HepG2 (cell line): ENCODE results near the gene HSD3B7. TPM values are rescaled to one million over a fixed set of nuclear protein-coding genes. Genes with fewer than 3 reads are reported as not detected.

Source experiments
- ATM ChIP-seq: fragments of 450-650 bp; IDR thresholded peaks from 2 replicates; pipeline ENCODE4 v1.7.1; 2017; ENCODE audit warnings: mild to moderate bottlenecking, borderline replicate concordance
- BCLAF1 ChIP-seq: fragments of 450-650 bp; IDR thresholded peaks from 2 replicates; pipeline ENCODE4 v1.6.1; 2017; ENCODE audit warnings: mild to moderate bottlenecking
- DBP ChIP-seq: sonication (generic); formaldehyde crosslinking; IDR thresholded peaks from 2 replicates; pipeline ENCODE4 v1.4.0; 2020; ENCODE audit warnings: missing genetic modification reagents; ENCODE audit errors: not compliant biosample characterization
- DRAP1 ChIP-seq: IDR thresholded peaks from 2 replicates; pipeline ENCODE4 v1.6.1; 2016; ENCODE audit warnings: missing genetic modification reagents, missing compliant biosample characterization
- FOXA3 ChIP-seq: IDR thresholded peaks from 2 replicates; pipeline ENCODE4 v1.6.1; 2016; ENCODE audit warnings: missing genetic modification reagents, missing compliant biosample characterization
- FOXK2 ChIP-seq: fragments of 450-650 bp; IDR thresholded peaks from 2 replicates; pipeline ENCODE4 v1.6.1; 2016
- HBP1 ChIP-seq: IDR thresholded peaks from 2 replicates; pipeline ENCODE4 v1.6.1; 2016; ENCODE audit warnings: low read depth, control low read depth
- IRF2 ChIP-seq: IDR thresholded peaks from 2 replicates; pipeline ENCODE4 v1.6.1; 2018; ENCODE audit warnings: missing genetic modification reagents, missing compliant biosample characterization
- KLF11 ChIP-seq: IDR thresholded peaks from 2 replicates; pipeline ENCODE4 v1.6.1; 2016; ENCODE audit warnings: missing compliant biosample characterization
- RARG ChIP-seq: sonication (generic); formaldehyde crosslinking; IDR thresholded peaks from 2 replicates; pipeline ENCODE4 v1.4.0; 2020; ENCODE audit warnings: low read depth, mild to moderate bottlenecking, missing genetic modification reagents
- SAP130 ChIP-seq: IDR thresholded peaks from 2 replicates; pipeline ENCODE4 v1.6.1; 2016; ENCODE audit warnings: low read depth
- SOX13 ChIP-seq, 3 experiments: fragments of 450-650 bp in 1 of 3; sonication (generic) in 1 of 3; formaldehyde crosslinking in 1 of 3; IDR thresholded peaks in 2 of 3; conservative IDR thresholded peaks in 1 of 3; 2 replicates each; pipeline versions ENCODE4 v1.5.0 to v1.6.1; 2016 to 2020; ENCODE audit warnings: antibody characterized with exemption in 1 of 3, mild to moderate bottlenecking in 1 of 3, missing compliant biosample characterization in 1 of 3, missing genetic modification reagents in 1 of 3, moderate library complexity in 1 of 3
- SPEN ChIP-seq: sonication (generic); formaldehyde crosslinking; IDR thresholded peaks from 2 replicates; pipeline ENCODE4 v1.5.1; 2020; ENCODE audit warnings: low read depth, mild to moderate bottlenecking, missing genetic modification reagents
- TFDP1 ChIP-seq: IDR thresholded peaks from 2 replicates; pipeline ENCODE4 v1.6.1; 2016; ENCODE audit warnings: missing compliant biosample characterization, missing genetic modification reagents, borderline replicate concordance
- ZBTB34 ChIP-seq: sonication (generic); formaldehyde crosslinking; IDR thresholded peaks from 2 replicates; pipeline ENCODE4 v1.8.0; 2022; ENCODE audit warnings: mild to moderate bottlenecking, missing genetic modification reagents
- ZMYM3 ChIP-seq: sonication (generic); formaldehyde crosslinking; IDR thresholded peaks from 2 replicates; pipeline ENCODE4 v1.5.1; 2020; ENCODE audit warnings: mild to moderate bottlenecking, missing genetic modification reagents
- ZNF121 ChIP-seq: sonication (generic); formaldehyde crosslinking; IDR thresholded peaks from 2 replicates; pipeline ENCODE4 v1.5.0; 2020; ENCODE audit warnings: mild to moderate bottlenecking, missing genetic modification reagents
- ZNF383 ChIP-seq: sonication (generic); formaldehyde crosslinking; IDR thresholded peaks from 2 replicates; pipeline ENCODE4 v1.4.0; 2020; ENCODE audit warnings: missing genetic modification reagents, mild to moderate bottlenecking, borderline replicate concordance
- ZNF510 ChIP-seq: sonication (generic); formaldehyde crosslinking; IDR thresholded peaks from 2 replicates; pipeline ENCODE4 v1.4.0; 2020; ENCODE audit warnings: low read depth, mild to moderate bottlenecking, missing genetic modification reagents
- polyA plus RNA-seq, 8 experiments: library from polyadenylated mRNA; depleted of rRNA in 3 of 8; stranded (reverse) in 7 of 8; unstranded in 1 of 8; fragments of >200 nt; fragmentation: Illumina TruSeq in 4 of 8; extraction: Trizol in 4 of 8; gene quantifications; 2 replicates each; pipeline versions ENCODE4 v1.2.1 to v1.2.3, GENCODE V29; 2011 to 2016; ENCODE audit warnings: low read depth in 4 of 8, missing spikeins in 1 of 8, mixed read lengths in 1 of 8; ENCODE audit not compliant: insufficient read depth in 1 of 8
- total RNA-seq, 5 experiments: library from RNA; depleted of rRNA; stranded (reverse); fragments of >200 nt; fragmentation: Illumina TruSeq; extraction: Trizol; gene quantifications; 2 replicates each; pipeline ENCODE4 v1.2.3, GENCODE V29; 2016; ENCODE audit warnings: low read depth in 1 of 5

The HSD3B7 gene
- total and polyA plus RNA-seq, 2 of the 13 experiments (the other 11 are each of a cell fraction or from before 2014, with no cell fraction given), result 32.9 to 69.7 TPM

- TF ChIP-seq ZBTB34 (CRISPR knock-in tag), result no peak
- TF ChIP-seq FOXA3 (CRISPR knock-in tag), result no peak
- TF ChIP-seq RARG (CRISPR knock-in tag), result no peak; the same call in 1 of the 2 replicates
- TF ChIP-seq TFDP1, result no peak
- 0 out of 2 replicates have a peak, but pooled peaks have one; percentile 40 for TF ChIP-seq IRF2 (CRISPR knock-in tag)
- no peak; the same call in 1 of the 2 replicates for TF ChIP-seq SPEN (CRISPR knock-in tag)
- TF ChIP-seq ZNF510, result no peak
- TF ChIP-seq ZNF383 (CRISPR knock-in tag), result no peak
- TF ChIP-seq ZMYM3 (CRISPR knock-in tag), result no peak
- TF ChIP-seq SOX13 (IDR thresholded peaks at IDR 0.05), result 0 out of 2 replicates have a peak, but pooled peaks have one; percentile 12
- TF ChIP-seq SOX13 (CRISPR knock-in tag; conservative IDR thresholded peaks at IDR 0.05 in 1 of 2, IDR thresholded peaks at IDR 0.05 in 1 of 2), result no peak
- TF ChIP-seq HBP1 (CRISPR knock-in tag), result no peak
- TF ChIP-seq DBP (CRISPR knock-in tag), result no peak
- peak; percentile 44; the same call in 1 of the 2 replicates for TF ChIP-seq DRAP1
- no peak for TF ChIP-seq ZNF121 (CRISPR knock-in tag)
- TF ChIP-seq ATM, result no peak
- TF ChIP-seq BCLAF1, result no peak
- TF ChIP-seq SAP130 (CRISPR knock-in tag), result peak; percentile 53
- no peak for TF ChIP-seq FOXK2
- TF ChIP-seq KLF11 (CRISPR knock-in tag), result no peak
These were observed 36.0 kb upstream of the HSD3B7 start, which contains the start of gene ORAI3 (continued) for GRCh38 chr16:30948667-30949649.
